Bronchial epithelial cell (primary cell): ENCODE results near the gene KCP. TPM values are rescaled to one million over a fixed set of nuclear protein-coding genes. Genes with fewer than 3 reads are reported as not detected.

Source experiments
- DNase-seq: peaks from one replicate; pipeline ENCODE4 v3.0.0-alpha.2; 2010; ENCODE audit warnings: low read depth
- FAIRE-seq: peaks from 2 replicates; lab custom pipeline; 2011; peaks lifted over from hg19 to GRCh38; lab: Jason Lieb, UNC
- H3K27me3 ChIP-seq: 2 replicates; pipeline ENCODE4 v1.5.1; 2011; ENCODE audit warnings: low read length; ENCODE audit not compliant: control insufficient read depth, insufficient read depth
- H3K36me3 ChIP-seq: 2 replicates; pipeline ENCODE4 v1.5.1; 2011; ENCODE audit warnings: low read length; ENCODE audit not compliant: control insufficient read depth, insufficient read depth
- H3K4me3 ChIP-seq: 2 replicates; pipeline ENCODE4 v1.5.1; 2011; ENCODE audit warnings: mild to moderate bottlenecking, low read depth, low read length, control low read depth
- CTCF ChIP-seq: IDR thresholded peaks from 2 replicates; pipeline ENCODE4 v1.5.1; 2011; ENCODE audit warnings: mild to moderate bottlenecking, moderate library complexity, low read length, control low read depth, inconsistent platforms; ENCODE audit not compliant: insufficient read depth, severe bottlenecking
- total RNA-seq: library from RNA; depleted of rRNA; stranded (reverse); fragments of >200 nt; gene quantifications from 2 replicates; pipeline ENCODE4 v1.2.1, GENCODE V29; 2014

The KCP gene
- total RNA-seq, 1 donor from 2014 or later: 0.53 TPM

- H3K36me3 ChIP-seq: no peaks in the 10 kb centered on the region
- H3K27me3 ChIP-seq: peaks cover 17% of the 10 kb centered on the region
- H3K4me3 ChIP-seq: no peak overlapping the region
- FAIRE-seq: no peak
- TF ChIP-seq CTCF: no peak
- peak; percentile 32 for DNase-seq
These were observed 83.1 kb downstream of the KCP start for GRCh38 chr7:128827248-128827958.

- no peaks in the 10 kb centered on the region for H3K36me3 ChIP-seq
- DNase-seq (no peak), FAIRE-seq (no peak)
- H3K27me3 ChIP-seq: peaks cover 14% of the 10 kb centered on the region
- H3K4me3 ChIP-seq: no peak overlapping the region
- TF ChIP-seq CTCF: no peak
These were observed 83.6 kb downstream of the KCP start for GRCh38 chr7:128826916-128827247.

Other genes starting within 250 kb of the KCP start
- gene GARIN1A, start 238.4 kb downstream of the KCP start, total RNA-seq: under 0.01 and 0.51 TPM in 2 replicates
- gene CALU, start 171.3 kb downstream of the KCP start, total RNA-seq: 248 and 280 TPM in 2 replicates
- not detected in 2 replicates for gene OPN1SW, start 134.9 kb downstream of the KCP start, total RNA-seq
- gene CCDC136, start 118.7 kb downstream of the KCP start, total RNA-seq: 0.26 and 0.64 TPM in 2 replicates
- 0.64 and 1.8 TPM in 2 replicates for gene FLNC, start 80.3 kb downstream of the KCP start, total RNA-seq
- gene ATP6V1F, start 47.9 kb downstream of the KCP start, total RNA-seq: 108 and 132 TPM in 2 replicates
- 6.8 and 7.7 TPM in 2 replicates for gene IRF5, start 27.2 kb upstream of the KCP start, total RNA-seq
- gene TNPO3, start 144.4 kb upstream of the KCP start, total RNA-seq: 62.9 and 75.1 TPM in 2 replicates
- gene TSPAN33, start 234.0 kb upstream of the KCP start, total RNA-seq: 1.3 and 1.7 TPM in 2 replicates